ENCODE data around the gene IFITM1. TPM values are rescaled to one million over a fixed set of nuclear protein-coding genes. Genes with fewer than 3 reads are reported as not detected.
"Not testable (repeated sequence)": the region's sequence is repeated elsewhere in the genome, so short reads cannot be mapped to it uniquely, and the experiment has no call there.

The IFITM1 gene
- total and polyA plus RNA-seq, 2 experiments from 2014 or later: 72.7 to 180 TPM

GRCh38 chr11:315051-315481, 1.2 kb downstream of the IFITM1 start:
- H3K4me2 ChIP-seq (ENCODE audit: unreplicated experiment): peak overlapping the region; percentile 82
- TF ChIP-seq EZH2phosphoT487 (IDR thresholded peaks at IDR 0.05; ENCODE audit: insufficient read depth, low read depth) (no peak), EZH2 (IDR thresholded peaks at IDR 0.05; ENCODE audit: insufficient read depth, poor library complexity, severe bottlenecking) (no peak)

GRCh38 chr11:315516-315994, 1.7 kb downstream of the IFITM1 start:
- Histone ChIP-seq H3K4me3 (peak overlapping the region; percentile 79), H3K27me3 (replicated peaks; ENCODE audit: insufficient read depth) (no peaks in the 10 kb centered on the region), H3K9ac (peak overlapping the region; percentile 80; the same call in 1 of the 2 replicates), H3K36me3 (ENCODE audit: low read depth) (no peaks in the 10 kb centered on the region), H3K9me2 (ENCODE audit: insufficient read depth) (no peaks in the 10 kb centered on the region), H3K79me2 (ENCODE audit: insufficient read depth) (peaks cover 52% of the 10 kb centered on the region), H3K9me3 (ENCODE audit: low read depth) (no peaks in the 10 kb centered on the region), H3F3A (ENCODE audit: insufficient read depth) (peaks cover 31% of the 10 kb centered on the region), H3K4me1 (ENCODE audit: insufficient read depth) (peaks cover 28% of the 10 kb centered on the region), H3K4me2 (ENCODE audit: unreplicated experiment) (peak overlapping the region; percentile 82), H2AFZ (peak overlapping the region; percentile 41; the same call in 1 of the 2 replicates), H4K20me1 (ENCODE audit: insufficient read depth) (no peaks in the 10 kb centered on the region), H3K27ac (no peak overlapping the region)
- DNase-seq: no peak
- TF ChIP-seq EZH2 (IDR thresholded peaks at IDR 0.05; ENCODE audit: insufficient read depth, poor library complexity, severe bottlenecking) (no peak), EZH2phosphoT487 (IDR thresholded peaks at IDR 0.05; ENCODE audit: insufficient read depth, low read depth) (no peak)
- in situ Hi-C loops (cut with MboI): no loop called here
- 31 to 47% methylated on average over 15 to 31 of the region's 32 CpGs for WGBS, 2 experiments (ENCODE audit: low coverage in 1 of 2, low lambda C conversion rate in 2 of 2, missing lambda C conversion rate in 2 of 2)

More at GRCh38 chr11:315051-315481, 1.2 kb downstream of the IFITM1 start:
- no peak overlapping the region for H3K27ac ChIP-seq
- H3F3A ChIP-seq (ENCODE audit: insufficient read depth): peaks cover 27% of the 10 kb centered on the region
- no peaks in the 10 kb centered on the region for H3K9me2 ChIP-seq (ENCODE audit: insufficient read depth)
- H3K4me3 ChIP-seq: peak overlapping the region; percentile 79
- WGBS, 2 experiments (ENCODE audit: low coverage in 1 of 2, low lambda C conversion rate in 2 of 2, missing lambda C conversion rate in 2 of 2): 35 to 38% methylated on average over 9 of the region's 9 CpGs
- peaks cover 28% of the 10 kb centered on the region for H3K4me1 ChIP-seq (ENCODE audit: insufficient read depth)
- H3K36me3 ChIP-seq (ENCODE audit: low read depth): no peaks in the 10 kb centered on the region
- H2AFZ ChIP-seq: no peak overlapping the region
- in situ Hi-C loops (cut with MboI): no loop called here
- H3K9me3 ChIP-seq (ENCODE audit: low read depth): no peaks in the 10 kb centered on the region
- no peaks in the 10 kb centered on the region for H3K27me3 ChIP-seq (replicated peaks; ENCODE audit: insufficient read depth)
- no peaks in the 10 kb centered on the region for H4K20me1 ChIP-seq (ENCODE audit: insufficient read depth)
- peak; percentile 33 for DNase-seq
- peaks cover 48% of the 10 kb centered on the region for H3K79me2 ChIP-seq (ENCODE audit: insufficient read depth)
- peak overlapping the region; percentile 80 for H3K9ac ChIP-seq

GRCh38 chr11:316031-316701, 2.3 kb downstream of the IFITM1 start:
- H3K27me3 ChIP-seq (replicated peaks; ENCODE audit: insufficient read depth): no peaks in the 10 kb centered on the region
- H4K20me1 ChIP-seq (ENCODE audit: insufficient read depth): no peaks in the 10 kb centered on the region
- peak overlapping the region; percentile 82 for H3K4me2 ChIP-seq (ENCODE audit: unreplicated experiment)
- peak overlapping the region; percentile 41; the same call in 1 of the 2 replicates for H2AFZ ChIP-seq
- WGBS, 2 experiments (ENCODE audit: low coverage in 1 of 2, low lambda C conversion rate in 2 of 2, missing lambda C conversion rate in 2 of 2): 13 to 20% methylated on average over 48 to 61 of the region's 64 CpGs
- H3F3A ChIP-seq (ENCODE audit: insufficient read depth): peaks cover 31% of the 10 kb centered on the region
- H3K79me2 ChIP-seq (ENCODE audit: insufficient read depth): peaks cover 53% of the 10 kb centered on the region
- TF ChIP-seq EZH2phosphoT487 (IDR thresholded peaks at IDR 0.05; ENCODE audit: insufficient read depth, low read depth) (no peak), EZH2 (IDR thresholded peaks at IDR 0.05; ENCODE audit: insufficient read depth, poor library complexity, severe bottlenecking) (no peak)
- in situ Hi-C loops (cut with MboI): no loop called here
- peak overlapping the region; percentile 80 for H3K9ac ChIP-seq
- H3K4me1 ChIP-seq (ENCODE audit: insufficient read depth): peaks cover 28% of the 10 kb centered on the region
- H3K36me3 ChIP-seq (ENCODE audit: low read depth): no peaks in the 10 kb centered on the region
- DNase-seq: peak; percentile 57
- H3K9me3 ChIP-seq (ENCODE audit: low read depth): no peaks in the 10 kb centered on the region
- H3K27ac ChIP-seq: no peak overlapping the region
- no peaks in the 10 kb centered on the region for H3K9me2 ChIP-seq (ENCODE audit: insufficient read depth)
- H3K4me3 ChIP-seq: peak overlapping the region; percentile 79

GRCh38 chr11:316891-317301, 3.1 kb downstream of the IFITM1 start:
- Histone ChIP-seq H3K9ac (peak overlapping the region; percentile 80; the same call in 1 of the 2 replicates), H3F3A (ENCODE audit: insufficient read depth) (peaks cover 28% of the 10 kb centered on the region), H3K4me1 (ENCODE audit: insufficient read depth) (peaks cover 25% of the 10 kb centered on the region), H3K36me3 (ENCODE audit: low read depth) (no peaks in the 10 kb centered on the region), H3K4me3 (peak overlapping the region; percentile 79; the same call in 1 of the 2 replicates), H3K79me2 (ENCODE audit: insufficient read depth) (peaks cover 53% of the 10 kb centered on the region), H4K20me1 (ENCODE audit: insufficient read depth) (no peaks in the 10 kb centered on the region), H3K27ac (no peak overlapping the region), H3K9me3 (ENCODE audit: low read depth) (no peaks in the 10 kb centered on the region), H3K27me3 (replicated peaks; ENCODE audit: insufficient read depth) (no peaks in the 10 kb centered on the region), H3K4me2 (ENCODE audit: unreplicated experiment) (peak overlapping the region; percentile 82), H3K9me2 (ENCODE audit: insufficient read depth) (no peaks in the 10 kb centered on the region), H2AFZ (no peak overlapping the region)
- WGBS, 2 experiments (ENCODE audit: low coverage in 1 of 2, low lambda C conversion rate in 2 of 2, missing lambda C conversion rate in 2 of 2): 84 to 95% methylated on average over 5 to 7 of the region's 7 CpGs
- no peak for DNase-seq
- in situ Hi-C loops (cut with MboI): no loop called here
- TF ChIP-seq EZH2 (IDR thresholded peaks at IDR 0.05; ENCODE audit: insufficient read depth, poor library complexity, severe bottlenecking) (no peak), EZH2phosphoT487 (IDR thresholded peaks at IDR 0.05; ENCODE audit: insufficient read depth, low read depth) (no peak)

GRCh38 chr11:317668-318404, 4.0 kb downstream of the IFITM1 start:
- peak overlapping the region; percentile 56; the same call in 1 of the 2 replicates for H3K4me3 ChIP-seq
- H2AFZ ChIP-seq; H3K9me3 ChIP-seq (ENCODE audit: low read depth); H3K9me2 ChIP-seq (ENCODE audit: insufficient read depth); H3K36me3 ChIP-seq (ENCODE audit: low read depth); DNase-seq; in situ Hi-C loops (cut with MboI); H4K20me1 ChIP-seq (ENCODE audit: insufficient read depth); H3K27ac ChIP-seq; H3K27me3 ChIP-seq (replicated peaks; ENCODE audit: insufficient read depth): not testable (repeated sequence)
- peaks cover 23% of the 10 kb centered on the region for H3K4me1 ChIP-seq (ENCODE audit: insufficient read depth)
- H3F3A ChIP-seq (ENCODE audit: insufficient read depth): peaks cover 19% of the 10 kb centered on the region
- 32 to 57% methylated on average over 13 to 15 of the region's 30 CpGs for WGBS, 2 experiments (ENCODE audit: low coverage in 1 of 2, low lambda C conversion rate in 2 of 2, missing lambda C conversion rate in 2 of 2)
- peaks cover 53% of the 10 kb centered on the region for H3K79me2 ChIP-seq (ENCODE audit: insufficient read depth)
- peak overlapping the region; percentile 47 for H3K4me2 ChIP-seq (ENCODE audit: unreplicated experiment)
- H3K9ac ChIP-seq: peak overlapping the region; percentile 64

GRCh38 chr11:318405-319120, 4.7 kb downstream of the IFITM1 start:
- H4K20me1 ChIP-seq (ENCODE audit: insufficient read depth); H3K9me3 ChIP-seq (ENCODE audit: low read depth); DNase-seq; in situ Hi-C loops (cut with MboI); H3K27me3 ChIP-seq (replicated peaks; ENCODE audit: insufficient read depth); H2AFZ ChIP-seq; H3K9me2 ChIP-seq (ENCODE audit: insufficient read depth); H3K36me3 ChIP-seq (ENCODE audit: low read depth): not testable (repeated sequence)
- Histone ChIP-seq H3K79me2 (ENCODE audit: insufficient read depth) (peaks cover 53% of the 10 kb centered on the region), H3K4me2 (ENCODE audit: unreplicated experiment) (peak overlapping the region; percentile 90), H3K4me1 (ENCODE audit: insufficient read depth) (peaks cover 17% of the 10 kb centered on the region), H3F3A (ENCODE audit: insufficient read depth) (peaks cover 11% of the 10 kb centered on the region), H3K27ac (peak overlapping the region; percentile 97), H3K4me3 (peak overlapping the region; percentile 99), H3K9ac (peak overlapping the region; percentile 99)
- WGBS, 2 experiments (ENCODE audit: low coverage in 1 of 2, low lambda C conversion rate in 2 of 2, missing lambda C conversion rate in 2 of 2): 2% methylated on average over 13 of the region's 79 CpGs; no CpG with 5 or more reads in 1 of the 2 experiments
